IMR-90 (cell line): ENCODE data around the gene ARHGEF33.

Experiments
- CEBPB ChIP-seq: IDR thresholded peaks from 2 replicates; pipeline ENCODE4 v1.6.1; 2012; ENCODE audit warnings: low read depth, low read length, improper control_type of control experiment
- CTCF ChIP-seq: conservative IDR thresholded peaks from 2 replicates; pipeline ENCODE4 v1.5.1; 2012; ENCODE audit warnings: mild to moderate bottlenecking, low read depth, low read length, improper control_type of control experiment
- FOS ChIP-seq: fragments of 150-350 bp; IDR thresholded peaks from 2 replicates; pipeline ENCODE4 v1.6.1; 2016; ENCODE audit warnings: low read depth, low read length
- MXI1 ChIP-seq: IDR thresholded peaks from 2 replicates; pipeline ENCODE4 v1.6.1; 2012; ENCODE audit warnings: low read depth, mild to moderate bottlenecking, low read length, moderate library complexity, borderline replicate concordance
- NFE2L2 ChIP-seq: fragments of 150-350 bp; IDR thresholded peaks from 2 replicates; pipeline ENCODE4 v1.6.1; 2016; ENCODE audit warnings: low read depth, mild to moderate bottlenecking, low read length
- POLR2A ChIP-seq: IDR thresholded peaks from 2 replicates; pipeline ENCODE4 v1.6.1; 2012; ENCODE audit warnings: mild to moderate bottlenecking, low read depth, low read length
- RAD21 ChIP-seq: IDR thresholded peaks from 2 replicates; pipeline ENCODE4 v1.6.1; 2012; ENCODE audit warnings: low read length, improper control_type of control experiment
- RCOR1 ChIP-seq: IDR thresholded peaks from 2 replicates; pipeline ENCODE4 v1.6.1; 2012; ENCODE audit warnings: mild to moderate bottlenecking, low read length, improper control_type of control experiment; ENCODE audit not compliant: insufficient replicate concordance
- RFX5 ChIP-seq: IDR thresholded peaks from 2 replicates; pipeline ENCODE4 v1.8.0; 2012; ENCODE audit warnings: low read depth, mild to moderate bottlenecking, low read length, moderate library complexity
- SMC3 ChIP-seq: fragments of 150-350 bp; IDR thresholded peaks from 2 replicates; pipeline ENCODE4 v1.6.1; 2016; ENCODE audit warnings: low read depth, mild to moderate bottlenecking, antibody characterized with exemption, low read length, moderate library complexity
- USF2 ChIP-seq: fragments of 150-350 bp; IDR thresholded peaks from 2 replicates; pipeline ENCODE4 v1.6.1; 2017; ENCODE audit warnings: mild to moderate bottlenecking, antibody characterized with exemption, low read length, low read depth

- no peak for TF ChIP-seq CEBPB
- TF ChIP-seq CTCF = no peak
- TF ChIP-seq POLR2A = no peak
- TF ChIP-seq MXI1 = no peak
- TF ChIP-seq RAD21 = no peak
- no peak for TF ChIP-seq RFX5
- no peak for TF ChIP-seq SMC3
- TF ChIP-seq RCOR1 = no peak
- no peak for TF ChIP-seq NFE2L2
- TF ChIP-seq USF2 = no peak
- TF ChIP-seq FOS = no peak
Measured at GRCh38 chr2:38907743-38908562, 18.3 kb downstream of the ARHGEF33 start.
